ENCODE results near the gene KRTAP10-9. TPM values are rescaled to one million over a fixed set of nuclear protein-coding genes. Genes with fewer than 3 reads are reported as not detected.

KRTAP10-9 gene, protein sequence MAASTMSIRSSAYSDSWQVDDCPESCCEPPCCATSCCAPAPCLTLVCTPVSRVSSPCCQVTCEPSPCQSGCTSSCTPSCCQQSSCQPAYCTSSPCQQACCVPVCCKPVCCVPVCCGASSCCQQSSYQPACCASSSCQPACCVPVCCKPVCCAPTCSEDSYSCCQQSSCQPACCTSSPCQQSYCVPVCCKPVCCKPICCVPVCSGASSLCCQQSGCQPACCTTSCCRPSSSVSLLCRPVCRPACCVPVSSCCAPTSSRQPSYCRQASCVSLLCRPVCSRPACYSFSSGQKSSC
- total RNA-seq = not detected in 2 replicates

DNA sequence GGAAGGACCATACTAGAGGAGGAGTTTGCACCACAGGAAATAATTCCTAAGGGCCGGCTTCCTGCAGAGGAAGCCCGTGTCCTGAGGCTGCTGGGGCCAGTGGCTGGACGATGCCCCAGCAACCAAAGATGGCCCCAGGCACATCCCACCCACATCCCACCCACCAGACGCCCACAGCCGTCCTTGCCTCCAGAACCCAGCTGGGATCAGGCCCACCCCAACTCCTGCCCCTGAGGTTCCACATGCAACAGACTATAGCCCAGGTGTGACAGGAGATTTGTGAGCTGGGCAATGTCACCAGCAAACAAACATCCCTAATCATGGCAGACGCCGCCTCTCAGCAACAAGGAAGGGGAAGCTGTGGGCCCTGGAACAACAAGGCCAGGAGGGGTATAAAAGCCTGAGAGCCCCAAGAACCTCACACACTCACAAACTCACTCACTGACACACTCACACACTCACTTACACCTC, at the start of gene KRTAP10-9:
TSS of gene KRTAP10-9 (plus strand) at position 421 of the 471 bp plus-strand sequence. CDS start 79 bp downstream, outside the sequence.

DNA sequence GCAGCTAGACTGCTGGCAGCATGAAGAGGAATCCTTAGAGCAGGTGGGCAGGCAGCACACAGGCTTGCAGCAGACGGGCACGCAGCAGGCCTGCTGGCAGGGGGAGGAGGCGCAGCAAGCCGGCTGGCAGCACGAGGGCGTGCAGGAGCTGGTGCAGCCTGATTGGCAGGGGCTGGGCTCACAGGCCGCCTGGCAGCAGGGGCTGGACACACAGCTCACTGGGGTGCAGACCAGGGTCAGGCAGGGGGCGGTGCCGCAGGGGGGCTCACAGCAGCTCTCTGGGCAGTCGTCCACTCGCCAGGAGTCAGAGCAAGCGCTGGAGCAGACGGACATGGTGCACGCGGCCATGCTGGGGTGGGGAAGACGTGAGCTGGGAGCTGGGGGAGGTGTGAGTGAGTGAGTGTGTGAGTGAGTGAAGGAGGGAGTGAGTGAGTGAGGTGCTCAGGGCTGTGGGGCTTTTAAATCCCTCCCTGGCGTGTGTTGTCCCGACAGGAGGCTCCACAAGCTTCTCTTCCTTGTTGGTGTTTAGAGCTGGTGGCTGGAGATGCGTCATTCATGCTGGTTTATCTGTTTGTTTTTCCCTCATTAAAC, 46.6 kb upstream of the KRTAP10-9 start, which contains the start of gene KRTAP10-5:
TSS of gene KRTAP10-5 (minus strand) at position 374 of the 591 bp plus-strand sequence. CDS start at position 348, 26 bp downstream.

DNA sequence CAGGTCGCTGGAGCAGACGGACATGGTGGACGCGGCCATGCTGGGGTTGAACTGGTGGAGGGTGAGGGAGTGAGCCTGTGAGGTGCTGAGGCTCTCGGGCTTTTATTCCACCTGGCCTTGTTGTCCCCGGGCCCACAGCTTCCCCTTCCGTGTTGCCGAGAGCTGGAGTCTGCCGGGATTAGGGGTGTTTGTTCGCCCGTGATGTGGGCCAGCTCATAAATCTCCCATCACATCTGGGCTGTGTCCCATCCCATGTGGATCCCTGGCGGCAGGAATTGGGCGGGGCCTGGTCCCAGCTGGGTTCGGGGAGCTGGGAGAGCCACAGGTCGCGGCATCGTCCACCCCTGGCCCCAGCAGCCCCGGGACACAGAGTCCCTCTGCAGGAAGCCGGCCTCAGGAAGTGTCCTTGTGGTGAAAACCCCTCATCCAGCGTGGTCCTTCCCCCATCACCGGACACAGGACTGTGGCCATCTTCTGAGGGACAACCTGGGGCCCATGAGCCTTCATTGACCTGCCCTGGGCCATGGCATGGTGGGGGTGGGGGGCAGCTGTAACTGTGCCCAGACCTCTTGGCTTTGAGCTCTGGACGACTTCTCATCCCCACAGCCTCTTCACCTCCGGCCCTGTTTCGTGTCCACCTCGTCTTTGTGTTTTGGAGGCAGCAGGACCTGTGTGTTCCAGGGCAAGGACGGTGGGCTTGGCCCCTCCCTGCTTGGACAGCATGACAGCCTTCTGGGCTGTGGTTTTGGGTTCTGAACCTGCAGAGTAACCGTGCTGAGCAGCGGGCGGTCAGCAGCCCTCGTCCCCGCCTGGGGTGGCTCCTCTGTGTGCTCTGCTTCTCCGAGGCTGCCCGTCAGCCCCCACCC, 34.2 kb upstream of the KRTAP10-9 start, which contains the start of gene KRTAP10-6:
TSS of gene KRTAP10-6 (minus strand) at position 60 of the 866 bp plus-strand sequence. CDS start at position 39, 21 bp downstream.

DNA sequence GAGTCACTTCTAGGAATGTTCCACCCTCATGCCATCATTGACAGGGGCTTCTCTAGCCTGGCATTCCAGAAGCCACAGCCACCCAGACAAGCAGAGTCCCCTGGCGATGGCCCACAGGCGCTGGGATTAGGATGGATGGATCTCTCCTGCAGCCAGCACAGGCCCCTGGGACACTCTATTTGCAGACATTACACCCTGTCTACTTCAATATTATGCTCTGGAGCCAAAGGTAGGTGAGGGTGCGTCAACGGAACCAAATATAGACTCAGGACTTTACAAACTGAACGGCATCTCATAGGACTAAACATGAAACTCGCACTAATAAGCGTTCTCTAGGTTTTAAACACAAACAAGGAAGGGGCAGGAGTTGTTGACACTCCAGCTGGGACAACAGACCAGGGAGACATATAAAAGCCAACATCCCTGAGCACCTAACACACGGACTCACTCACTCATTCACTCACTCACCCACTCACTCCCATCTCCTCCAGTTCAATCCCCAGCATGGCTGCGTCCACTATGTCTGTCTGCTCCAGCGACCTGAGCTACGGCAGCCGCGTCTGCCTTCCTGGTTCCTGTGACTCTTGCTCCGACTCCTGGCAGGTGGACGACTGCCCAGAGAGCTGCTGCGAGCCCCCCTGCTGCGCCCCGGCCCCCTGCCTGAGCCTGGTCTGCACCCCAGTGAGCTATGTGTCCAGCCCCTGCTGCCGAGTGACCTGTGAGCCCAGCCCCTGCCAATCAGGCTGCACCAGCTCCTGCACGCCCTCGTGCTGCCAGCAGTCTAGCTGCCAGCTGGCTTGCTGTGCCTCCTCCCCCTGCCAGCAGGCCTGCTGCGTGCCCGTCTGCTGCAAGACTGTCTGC, 26.5 kb upstream of the KRTAP10-9 start, which contains the start of gene KRTAP10-7:
TSS of gene KRTAP10-7 (plus strand) at position 480 of the 861 bp plus-strand sequence. CDS start at position 505, 25 bp downstream.

DNA sequence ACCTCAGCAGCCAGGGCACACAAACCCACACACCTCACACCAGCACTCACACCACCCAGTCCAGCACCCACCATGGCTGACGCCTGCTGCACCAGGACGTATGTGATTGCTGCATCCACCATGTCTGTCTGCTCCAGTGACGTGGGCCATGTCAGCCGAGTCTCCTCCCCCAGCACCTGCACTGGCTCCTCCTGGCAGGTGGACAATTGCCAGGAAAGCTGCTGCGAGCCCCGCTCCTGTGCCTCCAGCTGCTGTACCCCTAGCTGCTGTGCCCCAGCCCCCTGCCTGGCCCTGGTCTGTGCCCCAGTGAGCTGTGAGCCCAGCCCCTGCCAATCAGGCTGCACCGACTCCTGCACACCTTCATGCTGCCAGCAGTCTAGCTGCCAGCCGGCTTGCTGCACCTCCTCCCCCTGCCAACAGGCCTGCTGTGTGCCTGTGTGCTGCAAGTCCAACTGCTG, 14.8 kb upstream of the KRTAP10-9 start, which contains the start of gene KRTAP10-8:
TSS of gene KRTAP10-8 (plus strand) at position 51 of the 458 bp plus-strand sequence. CDS start at position 73, 22 bp downstream.

DNA sequence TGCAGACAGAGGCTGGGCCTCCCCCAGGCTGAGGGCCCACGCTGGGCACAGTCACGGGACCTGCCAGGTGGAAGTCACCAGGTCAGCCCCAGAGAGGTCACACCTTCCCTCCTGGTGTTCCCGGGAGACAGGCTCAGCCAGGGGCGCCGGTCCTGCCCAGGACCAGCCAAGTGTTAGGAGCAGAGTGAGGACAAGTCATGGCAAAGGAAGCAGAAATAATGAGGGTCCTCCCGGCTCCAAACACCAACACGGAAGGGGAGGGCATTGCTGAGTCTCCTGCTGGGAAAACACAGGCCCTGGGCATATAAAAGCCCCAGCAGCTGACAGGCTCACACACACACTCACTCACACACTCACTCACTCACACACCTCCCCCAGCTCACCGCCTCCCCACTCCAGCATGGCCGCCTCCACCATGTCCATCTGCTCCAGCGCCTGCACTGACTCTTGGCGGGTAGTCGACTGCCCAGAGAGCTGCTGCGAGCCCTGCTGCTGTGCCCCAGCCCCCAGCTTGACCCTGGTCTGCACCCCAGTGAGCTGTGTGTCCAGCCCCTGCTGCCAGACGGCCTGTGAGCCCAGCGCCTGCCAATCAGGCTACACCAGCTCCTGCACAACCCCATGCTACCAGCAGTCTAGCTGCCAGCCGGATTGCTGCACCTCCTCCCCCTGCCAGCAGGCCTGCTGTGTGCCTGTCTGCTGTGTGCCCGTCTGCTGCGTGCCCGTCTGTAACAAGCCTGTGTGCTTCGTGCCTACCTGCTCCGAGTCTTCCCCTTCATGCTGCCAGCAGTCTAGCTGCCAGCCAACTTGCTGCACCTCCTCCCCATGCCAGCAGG, 10.3 kb downstream of the KRTAP10-9 start, which contains the start of gene KRTAP10-10:
TSS of gene KRTAP10-10 (plus strand) at position 339 of the 833 bp plus-strand sequence. CDS start at position 401, 62 bp downstream.

DNA sequence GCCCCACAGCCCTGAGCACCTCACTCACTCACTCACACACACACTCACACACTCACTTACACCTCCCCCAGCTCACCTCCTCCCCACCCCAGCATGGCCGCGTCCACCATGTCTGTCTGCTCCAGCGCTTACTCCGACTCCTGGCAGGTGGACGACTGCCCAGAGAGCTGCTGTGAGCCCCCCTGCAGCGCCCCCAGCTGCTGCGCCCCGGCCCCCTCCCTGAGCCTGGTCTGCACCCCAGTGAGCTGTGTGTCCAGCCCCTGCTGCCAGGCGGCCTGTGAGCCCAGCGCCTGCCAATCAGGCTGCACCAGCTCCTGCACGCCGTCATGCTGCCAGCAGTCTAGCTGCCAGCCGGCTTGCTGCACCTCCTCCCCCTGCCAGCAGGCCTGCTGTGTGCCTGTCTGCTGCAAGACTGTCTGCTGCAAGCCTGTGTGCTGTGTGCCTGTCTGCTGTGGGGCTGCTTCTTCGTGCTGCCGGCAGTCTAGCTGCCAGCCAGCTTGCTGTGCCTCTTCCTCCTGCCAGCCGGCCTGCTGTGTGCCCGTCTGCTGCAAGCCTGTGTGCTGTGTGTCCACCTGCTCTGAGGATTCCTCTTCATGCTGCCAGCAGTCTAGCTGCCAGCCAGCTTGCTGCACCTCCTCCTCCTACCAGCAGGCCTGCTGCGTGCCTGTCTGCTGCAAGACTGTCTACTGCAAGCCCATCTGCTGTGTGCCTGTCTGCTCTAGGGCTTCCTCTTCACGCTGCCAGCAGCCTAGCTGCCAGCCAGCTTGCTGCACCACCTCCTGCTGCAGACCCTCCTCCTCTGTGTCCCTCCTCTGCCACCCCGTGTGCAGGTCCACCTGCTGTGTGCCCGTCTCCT, 19.7 kb downstream of the KRTAP10-9 start, which contains the start of gene KRTAP10-11:
TSS of gene KRTAP10-11 (plus strand) at position 49 of the 856 bp plus-strand sequence. CDS start at position 94, 45 bp downstream.

DNA sequence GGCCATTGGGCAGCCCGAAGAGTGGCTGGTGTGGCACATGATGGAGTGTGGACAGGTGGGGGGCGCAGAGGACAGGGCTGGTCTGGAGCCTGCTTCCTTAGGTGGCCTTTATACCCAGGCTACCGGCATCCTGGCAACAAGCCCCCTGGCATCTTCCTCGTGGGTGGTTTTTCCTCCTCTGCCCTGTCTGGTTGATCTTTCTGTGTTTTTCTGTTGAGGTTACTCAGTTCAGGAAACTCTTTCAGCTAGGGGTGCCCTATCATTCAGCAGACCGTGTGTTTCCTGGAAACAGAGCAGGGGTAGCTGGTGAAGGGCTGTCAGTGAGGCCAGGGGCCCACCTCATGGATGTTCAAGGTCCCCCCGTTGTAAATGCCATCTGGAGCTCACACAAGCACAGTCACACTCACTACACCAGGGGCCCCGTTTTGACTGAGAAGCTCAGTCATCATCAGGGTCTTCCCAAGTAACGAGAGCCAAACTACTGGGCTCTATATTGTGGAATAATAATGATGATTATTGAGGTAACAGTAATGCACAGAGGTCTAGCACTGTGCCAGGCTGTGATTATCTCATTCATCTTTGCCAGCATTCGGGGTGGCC, 27.8 kb downstream of the KRTAP10-9 start, which contains the start of gene KRTAP12-4:
TSS of gene KRTAP12-4 (minus strand) at position 84 of the 600 bp plus-strand sequence. CDS start at position 39, 45 bp downstream.

DNA sequence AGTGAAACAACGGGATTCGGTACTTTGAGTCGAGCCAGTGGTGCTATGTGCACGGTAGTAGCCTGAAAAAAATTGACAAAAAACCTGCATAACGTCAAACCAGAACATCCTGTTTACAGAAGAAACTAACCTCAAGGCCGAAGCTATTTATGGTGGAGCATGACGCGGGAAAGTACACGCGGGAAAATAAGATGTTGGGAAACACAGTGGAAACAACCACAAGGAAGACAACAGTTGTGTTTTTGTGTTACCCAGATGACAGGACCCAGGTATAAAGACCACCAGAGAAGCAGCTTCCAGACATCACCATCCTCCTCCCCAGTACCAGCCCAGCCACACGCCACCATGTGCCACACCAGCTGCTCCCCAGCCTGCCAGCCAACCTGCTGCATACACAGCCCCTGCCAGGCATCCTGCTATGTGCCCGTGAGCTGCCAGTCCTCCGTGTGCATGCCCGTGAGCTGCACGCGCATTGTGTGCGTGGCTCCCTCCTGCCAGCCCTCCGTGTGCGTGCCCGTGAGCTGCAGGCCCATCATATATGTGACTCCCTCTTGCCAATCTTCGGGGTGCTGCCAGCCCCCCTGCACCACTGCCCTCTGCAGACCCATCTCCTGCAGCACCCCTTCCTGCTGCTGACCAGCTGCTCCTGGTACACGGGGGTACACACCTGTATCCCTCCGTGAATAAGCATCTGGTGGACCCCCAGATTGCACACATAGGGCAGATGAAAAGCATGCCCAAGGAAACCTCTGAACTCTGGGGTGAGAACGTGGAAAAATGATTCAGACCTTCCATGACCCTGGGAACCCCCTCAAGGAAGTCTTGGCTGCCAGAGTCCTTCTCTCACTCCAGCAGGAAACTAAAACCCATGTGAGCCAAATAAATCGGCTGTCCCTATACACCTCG, 31.0 kb downstream of the KRTAP10-9 start, which contains the start of gene KRTAP12-3:
TSS of gene KRTAP12-3 (plus strand) at position 298 of the 906 bp plus-strand sequence. CDS start at position 346, 48 bp downstream.

DNA sequence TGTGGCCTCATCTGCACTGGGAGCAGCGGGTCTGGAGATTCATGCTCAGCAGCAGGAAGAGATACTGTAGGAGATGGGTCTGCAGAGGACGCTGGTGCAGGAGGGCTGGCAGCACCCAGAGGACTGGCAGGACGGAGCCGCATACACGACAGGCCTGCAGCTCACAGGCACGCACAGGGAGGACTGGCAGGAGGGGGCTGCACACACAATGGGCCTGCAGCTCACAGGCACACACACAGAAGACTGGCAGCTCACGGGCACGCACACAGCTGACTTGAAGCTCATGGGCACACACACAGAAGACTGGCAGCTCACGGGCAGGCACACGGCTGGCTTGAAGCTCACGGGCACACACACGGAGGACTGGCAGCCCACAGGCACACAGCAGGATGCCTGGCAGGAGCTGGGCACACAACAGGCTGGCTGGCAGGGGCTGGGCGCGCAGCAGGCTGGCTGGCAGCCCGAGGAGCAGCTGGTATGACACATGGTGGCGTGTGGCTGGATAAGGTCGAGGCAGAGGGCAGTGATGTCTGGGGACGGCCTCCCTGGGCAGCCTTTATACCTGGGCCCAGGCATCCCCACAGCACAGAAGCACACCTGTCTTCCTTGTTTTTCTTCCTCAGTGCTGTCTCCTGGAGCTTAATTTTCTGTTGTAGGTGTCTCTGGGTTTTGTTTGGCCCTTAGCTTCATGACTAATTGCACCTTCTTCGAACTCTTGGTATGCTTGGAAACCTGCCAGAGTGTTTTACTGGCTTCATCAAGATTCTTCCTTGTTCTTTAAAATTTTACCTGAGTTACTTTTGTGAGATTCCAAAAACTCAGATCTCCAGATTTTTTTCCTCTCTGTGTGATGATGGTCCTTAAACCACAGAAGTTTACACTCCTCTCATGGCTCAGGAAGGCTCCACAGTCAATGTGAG, 39.8 kb downstream of the KRTAP10-9 start, which contains the start of gene KRTAP12-2:
TSS of gene KRTAP12-2 (minus strand) at position 527 of the 920 bp plus-strand sequence. CDS start at position 486, 41 bp downstream.

Other genes starting within 250 kb of the KRTAP10-9 start
- gene LRRC3, start 171.6 kb upstream of the KRTAP10-9 start, total RNA-seq = 0.44 and 0.66 TPM in 2 replicates
- gene KRTAP10-1, start 86.9 kb upstream of the KRTAP10-9 start, total RNA-seq = not detected in 2 replicates
- not detected in 2 replicates for gene KRTAP10-2, start 75.6 kb upstream of the KRTAP10-9 start, total RNA-seq
- not detected in 2 replicates for gene KRTAP10-3, start 68.3 kb upstream of the KRTAP10-9 start, total RNA-seq
- not detected in 2 replicates for gene KRTAP10-4, start 53.4 kb upstream of the KRTAP10-9 start, total RNA-seq
- not detected in 2 replicates for gene KRTAP10-5, start 46.5 kb upstream of the KRTAP10-9 start, total RNA-seq
- gene KRTAP10-6, start 34.6 kb upstream of the KRTAP10-9 start, total RNA-seq = not detected in 2 replicates
- not detected in 2 replicates for gene KRTAP10-7, start 26.5 kb upstream of the KRTAP10-9 start, total RNA-seq
- gene KRTAP10-8, start 15.0 kb upstream of the KRTAP10-9 start, total RNA-seq = not detected in 2 replicates
- not detected in 2 replicates for gene KRTAP10-10, start 10.3 kb downstream of the KRTAP10-9 start, total RNA-seq
- not detected in 2 replicates for gene KRTAP10-11, start 19.3 kb downstream of the KRTAP10-9 start, total RNA-seq
- gene KRTAP12-4, start 27.6 kb downstream of the KRTAP10-9 start, total RNA-seq = not detected in 2 replicates
- not detected in 2 replicates for gene KRTAP12-3, start 30.8 kb downstream of the KRTAP10-9 start, total RNA-seq
- not detected in 2 replicates for gene KRTAP12-2, start 39.8 kb downstream of the KRTAP10-9 start, total RNA-seq
- not detected in 2 replicates for gene KRTAP12-1, start 55.1 kb downstream of the KRTAP10-9 start, total RNA-seq
- not detected in 2 replicates for gene KRTAP10-12, start 70.1 kb downstream of the KRTAP10-9 start, total RNA-seq
- gene TSPEAR, start 84.5 kb downstream of the KRTAP10-9 start, total RNA-seq = not detected in 2 replicates
- gene UBE2G2, start 174.7 kb downstream of the KRTAP10-9 start, total RNA-seq = 58.6 and 98.6 TPM in 2 replicates
- gene SUMO3, start 191.0 kb downstream of the KRTAP10-9 start, total RNA-seq = 92.6 and 145 TPM in 2 replicates
- gene PTTG1IP, start 246.6 kb downstream of the KRTAP10-9 start, total RNA-seq = 253 and 305 TPM in 2 replicates